ENCODE measurements around the gene LPAR4.

DNA sequence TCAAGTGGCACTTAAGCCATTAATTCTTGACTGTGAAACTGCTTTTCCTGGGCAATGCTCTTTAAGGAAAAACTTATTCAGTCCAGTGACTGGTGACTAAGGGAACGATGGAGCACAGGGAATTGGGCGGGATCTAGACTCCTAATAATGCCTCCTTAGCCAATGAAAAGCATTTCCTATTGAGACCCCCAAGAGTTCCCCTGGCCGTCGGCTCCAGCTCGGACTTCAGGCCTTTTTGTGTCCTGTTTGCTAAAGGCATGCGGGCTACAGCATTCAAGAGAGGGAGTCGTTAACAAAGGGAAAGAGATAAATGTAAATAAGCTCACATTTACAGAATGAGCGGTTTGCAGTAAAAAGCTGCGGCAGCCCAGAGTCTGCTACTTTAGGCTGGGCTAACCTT is at the start of gene LPAR4:
- TF ChIP-seq CTCF (optimal IDR thresholded peaks at IDR 0.05 in 1 of 3, IDR thresholded peaks at IDR 0.05 in 1 of 3, conservative IDR thresholded peaks at IDR 0.05 in 1 of 3; ENCODE audit: extremely low read depth in 1 of 3, insufficient read depth in 2 of 3, low read length in 3 of 3) (no peak), EZH2 (IDR thresholded peaks at IDR 0.05; ENCODE audit: low read length) (no peak)
